HEK293 (cell line): ENCODE results near the gene STK11.

Experiments
- BCL11B ChIP-seq: fragments of 450-650 bp; formaldehyde crosslinking; IDR thresholded peaks from 2 replicates; pipeline ENCODE4 v1.5.1; 2016; ENCODE audit warnings: low read depth, missing biosample characterization, missing genetic modification characterization
- CTCF ChIP-seq: fragments of 450-650 bp; formaldehyde crosslinking; IDR thresholded peaks from 2 replicates; pipeline ENCODE4 v1.5.1; 2016; ENCODE audit warnings: missing biosample characterization, missing genetic modification characterization
- EGR2 ChIP-seq: fragments of 450-650 bp; formaldehyde crosslinking; IDR thresholded peaks from 2 replicates; pipeline ENCODE4 v1.5.1; 2016; ENCODE audit warnings: low read depth, missing biosample characterization, missing genetic modification characterization
- FEZF1 ChIP-seq: fragments of 450-650 bp; formaldehyde crosslinking; IDR thresholded peaks from 2 replicates; pipeline ENCODE4 v1.5.1; 2016; ENCODE audit warnings: missing biosample characterization, missing genetic modification characterization
- HOXA7 ChIP-seq: sonication (generic); formaldehyde crosslinking; IDR thresholded peaks from 2 replicates; pipeline ENCODE4 v1.8.1; 2022; ENCODE audit warnings: missing genetic modification reagents, borderline replicate concordance
- KLF17 ChIP-seq: fragments of 450-650 bp; formaldehyde crosslinking; IDR thresholded peaks from 2 replicates; pipeline ENCODE4 v1.5.1; 2016; ENCODE audit warnings: missing biosample characterization, missing genetic modification characterization
- PRDM6 ChIP-seq: fragments of 450-650 bp; formaldehyde crosslinking; IDR thresholded peaks from 2 replicates; pipeline ENCODE4 v1.5.1; 2017; ENCODE audit warnings: missing biosample characterization, missing genetic modification characterization
- WT1 ChIP-seq: fragments of 450-650 bp; formaldehyde crosslinking; IDR thresholded peaks from 2 replicates; pipeline ENCODE4 v1.5.1; 2016; ENCODE audit warnings: missing biosample characterization, missing genetic modification characterization
- ZBTB44 ChIP-seq: fragments of 450-650 bp; IDR thresholded peaks from 2 replicates; pipeline ENCODE4 v1.5.1; 2018; ENCODE audit warnings: missing biosample characterization, mild to moderate bottlenecking, missing genetic modification characterization
- ZNF140 ChIP-seq: fragments of 450-650 bp; formaldehyde crosslinking; IDR thresholded peaks from 2 replicates; pipeline ENCODE4 v1.5.1; 2016; ENCODE audit warnings: missing biosample characterization, missing genetic modification characterization
- ZNF184 ChIP-seq: fragments of 450-650 bp; IDR thresholded peaks from 2 replicates; pipeline ENCODE4 v1.5.1; 2018; ENCODE audit warnings: missing biosample characterization, mild to moderate bottlenecking, missing genetic modification characterization
- ZNF19 ChIP-seq: fragments of 450-650 bp; formaldehyde crosslinking; IDR thresholded peaks from 2 replicates; pipeline ENCODE4; 2016; ENCODE audit warnings: missing biosample characterization, missing genetic modification characterization, low read depth
- ZNF214 ChIP-seq: fragments of 450-650 bp; formaldehyde crosslinking; IDR thresholded peaks from 2 replicates; pipeline ENCODE4 v1.5.1; 2017; ENCODE audit warnings: missing biosample characterization, mild to moderate bottlenecking, missing genetic modification characterization, borderline replicate concordance
- ZNF26 ChIP-seq: fragments of 450-650 bp; formaldehyde crosslinking; IDR thresholded peaks from 2 replicates; pipeline ENCODE4 v1.5.1; 2016; ENCODE audit warnings: missing biosample characterization, missing genetic modification characterization
- ZNF302 ChIP-seq: fragments of 450-650 bp; formaldehyde crosslinking; IDR thresholded peaks from 2 replicates; pipeline ENCODE4 v1.5.1; 2016; ENCODE audit warnings: missing biosample characterization, missing genetic modification characterization, low read depth
- ZNF362 ChIP-seq: fragments of 450-650 bp; formaldehyde crosslinking; IDR thresholded peaks from 2 replicates; pipeline ENCODE4 v1.5.1; 2016; ENCODE audit warnings: missing biosample characterization, missing genetic modification characterization
- ZNF398 ChIP-seq: fragments of 450-650 bp; formaldehyde crosslinking; IDR thresholded peaks from 2 replicates; pipeline ENCODE4 v1.5.1; 2017; ENCODE audit warnings: missing biosample characterization, missing genetic modification characterization
- ZNF510 ChIP-seq: fragments of 450-650 bp; formaldehyde crosslinking; IDR thresholded peaks from 2 replicates; pipeline ENCODE4 v1.5.1; 2018; ENCODE audit warnings: mild to moderate bottlenecking, missing genetic modification characterization, missing biosample characterization; ENCODE audit not compliant: insufficient replicate concordance
- ZNF558 ChIP-seq: fragments of 450-650 bp; formaldehyde crosslinking; IDR thresholded peaks from 2 replicates; pipeline ENCODE4 v1.5.1; 2016; ENCODE audit warnings: missing biosample characterization, missing genetic modification characterization
- ZNF639 ChIP-seq: fragments of 450-650 bp; formaldehyde crosslinking; IDR thresholded peaks from 2 replicates; pipeline ENCODE4 v1.5.1; 2016; ENCODE audit warnings: missing biosample characterization, missing genetic modification characterization
- ZNF645 ChIP-seq: fragments of 450-650 bp; formaldehyde crosslinking; IDR thresholded peaks from 2 replicates; pipeline ENCODE4; 2016; ENCODE audit warnings: missing biosample characterization, missing genetic modification characterization
- ZNF664 ChIP-seq: fragments of 450-650 bp; formaldehyde crosslinking; IDR thresholded peaks from 2 replicates; pipeline ENCODE4 v1.5.1; 2016; ENCODE audit warnings: missing biosample characterization, missing genetic modification characterization
- ZNF830 ChIP-seq: fragments of 450-650 bp; IDR thresholded peaks from 2 replicates; pipeline ENCODE4 v1.5.0; 2018; ENCODE audit warnings: missing biosample characterization, missing genetic modification characterization, low read depth, mild to moderate bottlenecking, moderate library complexity
- ZXDB ChIP-seq: fragments of 450-650 bp; formaldehyde crosslinking; IDR thresholded peaks from 2 replicates; pipeline ENCODE4 v1.5.1; 2016; ENCODE audit warnings: missing biosample characterization, missing genetic modification characterization

Gene STK11

GRCh38 chr19:1252821-1253513 lies 47.4 kb downstream of the STK11 start (continued):
- TF ChIP-seq ZNF398 (peak; percentile 97), CTCF (tag by site-specific recombination) (peak; percentile 54; the same call in 1 of the 2 replicates), ZNF664 (no peak), ZNF184 (no peak), PRDM6 (tag by site-specific recombination) (no peak), FEZF1 (tag by site-specific recombination) (no peak), ZNF302 (no peak), KLF17 (tag by site-specific recombination) (peak; percentile 55; the same call in 1 of the 2 replicates), ZNF19 (tag by site-specific recombination) (no peak), ZNF510 (tag by site-specific recombination) (no peak), ZBTB44 (tag by site-specific recombination) (no peak), ZNF140 (tag by site-specific recombination) (no peak), ZNF26 (tag by site-specific recombination) (no peak), ZNF645 (tag by site-specific recombination) (no peak), ZNF362 (no peak), HOXA7 (CRISPR knock-in tag) (no peak), EGR2 (tag by site-specific recombination) (no peak; the same call in 1 of the 2 replicates), ZNF558 (no peak), ZXDB (tag by site-specific recombination) (peak; percentile 19; the same call in 1 of the 2 replicates), WT1 (peak; percentile 85), BCL11B (tag by site-specific recombination) (no peak), ZNF639 (tag by site-specific recombination) (no peak), ZNF830 (tag by site-specific recombination) (no peak), ZNF214 (tag by site-specific recombination) (no peak)
